Neural cell (in vitro differentiated cells): Measurements from ENCODE around the gene ZNF324B.

ENCODE experiments used
- CTCF ChIP-seq: fragments of 450-650 bp; IDR thresholded peaks from 2 replicates; pipeline ENCODE4 v1.5.1; 2014; ENCODE audit warnings: antibody characterized with exemption, mild to moderate bottlenecking, moderate library complexity; ENCODE audit not compliant: poor library complexity, severe bottlenecking
- EP300 ChIP-seq: fragments of 450-650 bp; conservative IDR thresholded peaks from 2 replicates; pipeline ENCODE4 v1.6.1; 2014; ENCODE audit warnings: antibody characterized with exemption, mild to moderate bottlenecking, moderate library complexity; ENCODE audit not compliant: poor library complexity, severe bottlenecking
- POLR2AphosphoS5 ChIP-seq: IDR thresholded peaks from 2 replicates; pipeline ENCODE4 v1.6.1; 2012
- RAD21 ChIP-seq: fragments of 450-650 bp; conservative IDR thresholded peaks from 2 replicates; pipeline ENCODE4 v1.6.1; 2014; ENCODE audit warnings: antibody characterized with exemption, mild to moderate bottlenecking, moderate library complexity
- REST ChIP-seq: IDR thresholded peaks from 2 replicates; pipeline ENCODE4 v1.6.1; 2012; ENCODE audit warnings: borderline replicate concordance
- SMC3 ChIP-seq: fragments of 450-650 bp; conservative IDR thresholded peaks from 2 replicates; pipeline ENCODE4 v1.6.1; 2014; ENCODE audit warnings: antibody characterized with exemption, mild to moderate bottlenecking, moderate library complexity; ENCODE audit not compliant: poor library complexity
- TAF1 ChIP-seq: IDR thresholded peaks from 2 replicates; pipeline ENCODE4 v1.6.1; 2012; ENCODE audit warnings: low read depth

GRCh38 chr19:58479303-58479702 lies 27.9 kb downstream of the ZNF324B start:
- TF ChIP-seq REST (no peak), EP300 (no peak), CTCF (no peak), SMC3 (no peak), POLR2AphosphoS5 (no peak), TAF1 (no peak), RAD21 (no peak)
